Measurements from ENCODE around the gene KRTAP10-8.
"Not testable (repeated sequence)": the region's sequence is repeated elsewhere in the genome, so short reads cannot be mapped to it uniquely, and the experiment has no call there.

The KRTAP10-8 gene

GRCh38 chr21:44571844-44572782, 39.8 kb upstream of the KRTAP10-8 start:
- Histone ChIP-seq H3K9ac (ENCODE audit: low read depth in 1 of 2, low read length in 2 of 2) (no peak overlapping the region), H3K4me3 (ENCODE audit: low read length in 2 of 2) (no peak overlapping the region), H3K27ac (ENCODE audit: low read depth in 2 of 2, low read length in 2 of 2) (no peak overlapping the region), H3K27me3 (ENCODE audit: control insufficient read depth in 2 of 2, insufficient read depth in 2 of 2, low read length in 2 of 2) (peaks cover 0 to 3% of the 10 kb centered on the region in 2 donors), H3K36me3 (ENCODE audit: control insufficient read depth in 2 of 2, insufficient read depth in 2 of 2, low read length in 2 of 2) (no peaks in the 10 kb centered on the region), H3K4me1 (ENCODE audit: control insufficient read depth in 2 of 2, insufficient read depth in 2 of 2, low read length in 2 of 2) (peaks cover 3 to 16% of the 10 kb centered on the region in 2 donors), H3K9me3 (ENCODE audit: control insufficient read depth in 2 of 2, low read length in 2 of 2) (no peaks in the 10 kb centered on the region)

GRCh38 chr21:44572959-44573583, 38.8 kb upstream of the KRTAP10-8 start:
- Histone ChIP-seq H3K27ac (ENCODE audit: low read depth in 2 of 2, low read length in 2 of 2) (no peak overlapping the region), H3K27me3 (ENCODE audit: control insufficient read depth in 2 of 2, insufficient read depth in 2 of 2, low read length in 2 of 2) (peaks cover 0 to 3% of the 10 kb centered on the region in 2 donors), H3K9me3 (ENCODE audit: control insufficient read depth in 2 of 2, low read length in 2 of 2) (no peaks in the 10 kb centered on the region), H3K36me3 (ENCODE audit: control insufficient read depth in 2 of 2, insufficient read depth in 2 of 2, low read length in 2 of 2) (no peaks in the 10 kb centered on the region), H3K9ac (ENCODE audit: low read depth in 1 of 2, low read length in 2 of 2) (no peak overlapping the region), H3K4me1 (ENCODE audit: control insufficient read depth in 2 of 2, insufficient read depth in 2 of 2, low read length in 2 of 2) (peaks cover 3 to 16% of the 10 kb centered on the region in 2 donors), H3K4me3 (ENCODE audit: low read length in 2 of 2) (no peak overlapping the region)

GRCh38 chr21:44573630-44574456, 38.0 kb upstream of the KRTAP10-8 start, which contains the start of gene KRTAP10-4:
KRTAP10-4 (plus strand) TSS chr21:44573729; CDS start chr21:44573759, 30 bp downstream.
- H3K9ac ChIP-seq (ENCODE audit: low read depth in 1 of 2, low read length in 2 of 2), result not testable (repeated sequence)
- H3K4me1 ChIP-seq (ENCODE audit: control insufficient read depth in 2 of 2, insufficient read depth in 2 of 2, low read length in 2 of 2), result peaks cover 3 to 16% of the 10 kb centered on the region in 2 donors

GRCh38 chr21:44574457-44575306, 37.2 kb upstream of the KRTAP10-8 start:
- peaks cover 0 to 3% of the 10 kb centered on the region in 2 donors for H3K27me3 ChIP-seq (ENCODE audit: control insufficient read depth in 2 of 2, insufficient read depth in 2 of 2, low read length in 2 of 2)
- peaks cover 3 to 16% of the 10 kb centered on the region in 2 donors for H3K4me1 ChIP-seq (ENCODE audit: control insufficient read depth in 2 of 2, insufficient read depth in 2 of 2, low read length in 2 of 2)
- no peak overlapping the region for H3K9ac ChIP-seq (ENCODE audit: low read depth in 1 of 2, low read length in 2 of 2)
- H3K4me3 ChIP-seq (ENCODE audit: low read length in 2 of 2), result peak overlapping the region in 1 of 2 donors; percentile 53
- H3K27ac ChIP-seq (ENCODE audit: low read depth in 2 of 2, low read length in 2 of 2), result peak overlapping the region in 1 of 2 donors; percentile 6
- no peaks in the 10 kb centered on the region for H3K9me3 ChIP-seq (ENCODE audit: control insufficient read depth in 2 of 2, low read length in 2 of 2)
- H3K36me3 ChIP-seq (ENCODE audit: control insufficient read depth in 2 of 2, insufficient read depth in 2 of 2, low read length in 2 of 2), result no peaks in the 10 kb centered on the region

More at GRCh38 chr21:44573630-44574456, 38.0 kb upstream of the KRTAP10-8 start, which contains the start of gene KRTAP10-4:
- H3K27me3 ChIP-seq (ENCODE audit: control insufficient read depth in 2 of 2, insufficient read depth in 2 of 2, low read length in 2 of 2); H3K9me3 ChIP-seq (ENCODE audit: control insufficient read depth in 2 of 2, low read length in 2 of 2); H3K36me3 ChIP-seq (ENCODE audit: control insufficient read depth in 2 of 2, insufficient read depth in 2 of 2, low read length in 2 of 2); H3K27ac ChIP-seq (ENCODE audit: low read depth in 2 of 2, low read length in 2 of 2): not testable (repeated sequence)
- peak within 1 kb of the TSS in 1 of 2 donors; percentile 53 for H3K4me3 ChIP-seq (ENCODE audit: low read length in 2 of 2)

- Histone ChIP-seq H3K4me1 (ENCODE audit: control insufficient read depth in 2 of 2, insufficient read depth in 2 of 2, low read length in 2 of 2) (peaks cover 3 to 21% of the 10 kb centered on the region in 2 donors), H3K9ac (ENCODE audit: low read depth in 1 of 2, low read length in 2 of 2) (no peak overlapping the region), H3K27ac (ENCODE audit: low read depth in 2 of 2, low read length in 2 of 2) (peak overlapping the region in 1 of 2 donors; percentile 6), H3K4me3 (ENCODE audit: low read length in 2 of 2) (no peak overlapping the region), H3K36me3 (ENCODE audit: control insufficient read depth in 2 of 2, insufficient read depth in 2 of 2, low read length in 2 of 2) (no peaks in the 10 kb centered on the region), H3K9me3 (ENCODE audit: control insufficient read depth in 2 of 2, low read length in 2 of 2) (no peaks in the 10 kb centered on the region), H3K27me3 (ENCODE audit: control insufficient read depth in 2 of 2, insufficient read depth in 2 of 2, low read length in 2 of 2) (peaks cover 0 to 3% of the 10 kb centered on the region in 2 donors)
Observed at GRCh38 chr21:44575307-44576024, 36.4 kb upstream of the KRTAP10-8 start.

GRCh38 chr21:44576025-44576420, 35.9 kb upstream of the KRTAP10-8 start:
- peaks cover 3 to 22% of the 10 kb centered on the region in 2 donors for H3K4me1 ChIP-seq (ENCODE audit: control insufficient read depth in 2 of 2, insufficient read depth in 2 of 2, low read length in 2 of 2)
- H3K36me3 ChIP-seq (ENCODE audit: control insufficient read depth in 2 of 2, insufficient read depth in 2 of 2, low read length in 2 of 2), result no peaks in the 10 kb centered on the region
- no peak overlapping the region for H3K4me3 ChIP-seq (ENCODE audit: low read length in 2 of 2)
- H3K9me3 ChIP-seq (ENCODE audit: control insufficient read depth in 2 of 2, low read length in 2 of 2), result no peaks in the 10 kb centered on the region
- peaks cover 0 to 3% of the 10 kb centered on the region in 2 donors for H3K27me3 ChIP-seq (ENCODE audit: control insufficient read depth in 2 of 2, insufficient read depth in 2 of 2, low read length in 2 of 2)
- H3K9ac ChIP-seq (ENCODE audit: low read depth in 1 of 2, low read length in 2 of 2), result no peak overlapping the region
- no peak overlapping the region for H3K27ac ChIP-seq (ENCODE audit: low read depth in 2 of 2, low read length in 2 of 2)

GRCh38 chr21:44578371-44579055, 33.4 kb upstream of the KRTAP10-8 start:
- no peak overlapping the region for H3K9ac ChIP-seq (ENCODE audit: low read depth in 1 of 2, low read length in 2 of 2)
- no peak overlapping the region for H3K4me3 ChIP-seq (ENCODE audit: low read length in 2 of 2)
- peaks cover 0 to 3% of the 10 kb centered on the region in 2 donors for H3K27me3 ChIP-seq (ENCODE audit: control insufficient read depth in 2 of 2, insufficient read depth in 2 of 2, low read length in 2 of 2)
- H3K27ac ChIP-seq (ENCODE audit: low read depth in 2 of 2, low read length in 2 of 2), result no peak overlapping the region
- peaks cover 3 to 22% of the 10 kb centered on the region in 2 donors for H3K4me1 ChIP-seq (ENCODE audit: control insufficient read depth in 2 of 2, insufficient read depth in 2 of 2, low read length in 2 of 2)
- peaks cover 0 to 2% of the 10 kb centered on the region in 2 donors for H3K9me3 ChIP-seq (ENCODE audit: control insufficient read depth in 2 of 2, low read length in 2 of 2)
- no peaks in the 10 kb centered on the region for H3K36me3 ChIP-seq (ENCODE audit: control insufficient read depth in 2 of 2, insufficient read depth in 2 of 2, low read length in 2 of 2)

- H3K27ac ChIP-seq (ENCODE audit: low read depth in 2 of 2, low read length in 2 of 2), result no peak overlapping the region
- peaks cover 0 to 2% of the 10 kb centered on the region in 2 donors for H3K9me3 ChIP-seq (ENCODE audit: control insufficient read depth in 2 of 2, low read length in 2 of 2)
- H3K4me1 ChIP-seq (ENCODE audit: control insufficient read depth in 2 of 2, insufficient read depth in 2 of 2, low read length in 2 of 2), result peaks cover 3 to 21% of the 10 kb centered on the region in 2 donors
- H3K4me3 ChIP-seq (ENCODE audit: low read length in 2 of 2), result no peak overlapping the region
- no peak overlapping the region for H3K9ac ChIP-seq (ENCODE audit: low read depth in 1 of 2, low read length in 2 of 2)
- no peaks in the 10 kb centered on the region for H3K36me3 ChIP-seq (ENCODE audit: control insufficient read depth in 2 of 2, insufficient read depth in 2 of 2, low read length in 2 of 2)
- peaks cover 0 to 3% of the 10 kb centered on the region in 2 donors for H3K27me3 ChIP-seq (ENCODE audit: control insufficient read depth in 2 of 2, insufficient read depth in 2 of 2, low read length in 2 of 2)
Observed at GRCh38 chr21:44579056-44579832, 32.6 kb upstream of the KRTAP10-8 start.

Data from mucosa of rectum (tissue), 2 donors.